Coronary artery (tissue), 2 donors: Measurements from ENCODE around the gene UBE4B.

Source experiments
- DNase-seq: peaks from one replicate; pipeline ENCODE4 v3.0.0-alpha.2; 2017; ENCODE audit warnings: low spot score
- H3K27ac ChIP-seq, 2 donors: fragments of 200-600 bp; sonication (generic); one replicate each; pipeline ENCODE4 v1.5.1; 2016 to 2019
- H3K4me3 ChIP-seq: fragments of 200-600 bp; sonication (generic); 2 replicates; pipeline ENCODE4 v1.5.1; 2016; ENCODE audit warnings: mild to moderate bottlenecking, moderate library complexity
- CTCF ChIP-seq: fragments of 200-600 bp; sonication (generic); IDR thresholded peaks from one replicate; pipeline ENCODE4 v1.5.1; 2019; ENCODE audit warnings: antibody characterized with exemption

UBE4B gene

GRCh38 chr1:10185759-10186158, 153.0 kb downstream of the UBE4B start:
- no peak for TF ChIP-seq CTCF
- no peak for DNase-seq

GRCh38 chr1:10186331-10187025, 153.7 kb downstream of the UBE4B start:
- DNase-seq: no peak
- H3K4me3 ChIP-seq: no peak overlapping the region

More at GRCh38 chr1:10185759-10186158, 153.0 kb downstream of the UBE4B start:
- Histone ChIP-seq H3K27ac (no peak overlapping the region), H3K4me3 (no peak overlapping the region)

GRCh38 chr1:10187026-10187334, 154.2 kb downstream of the UBE4B start:
- Histone ChIP-seq H3K4me3 (no peak overlapping the region), H3K27ac (no peak overlapping the region)
- TF ChIP-seq CTCF: no peak
- DNase-seq: no peak

More at GRCh38 chr1:10186331-10187025, 153.7 kb downstream of the UBE4B start:
- no peak overlapping the region for H3K27ac ChIP-seq
- no peak for TF ChIP-seq CTCF

- no peak for DNase-seq
- Histone ChIP-seq H3K4me3 (no peak overlapping the region), H3K27ac (no peak overlapping the region)
- TF ChIP-seq CTCF: no peak
Observed at GRCh38 chr1:10188133-10188650, 155.4 kb downstream of the UBE4B start.

GRCh38 chr1:10189659-10190058, 156.9 kb downstream of the UBE4B start:
- DNase-seq: no peak
- Histone ChIP-seq H3K4me3 (no peak overlapping the region), H3K27ac (no peak overlapping the region)
- TF ChIP-seq CTCF: no peak

- H3K27ac ChIP-seq: no peak overlapping the region
- DNase-seq: no peak
- TF ChIP-seq CTCF: no peak
- H3K4me3 ChIP-seq: no peak overlapping the region
Observed at GRCh38 chr1:10192263-10192662, 159.5 kb downstream of the UBE4B start.

GRCh38 chr1:10193288-10193687, 160.5 kb downstream of the UBE4B start:
- no peak for TF ChIP-seq CTCF
- no peak for DNase-seq
- no peak overlapping the region for H3K4me3 ChIP-seq
- no peak overlapping the region for H3K27ac ChIP-seq
